HG02610 (cell line): ENCODE data around the gene ADAD1.

Experiments used
- ATAC-seq: cut with Tn5 transposase; IDR thresholded peaks from one replicate; pipeline ENCODE4 v1.9.1; 2021; ENCODE audit warnings: mild to moderate bottlenecking, moderate library complexity; ENCODE audit not compliant: unreplicated experiment

ADAD1 gene

GRCh38 chr4:122453384-122453995 lies 74.7 kb downstream of the ADAD1 start:
- ATAC-seq: no peak

GRCh38 chr4:122456231-122457116 lies 77.7 kb downstream of the ADAD1 start, which contains the start of gene IL2:
TSS of gene IL2 (minus strand) at chr4:122456725. CDS start at chr4:122456440, 285 bp downstream.
- no peak for ATAC-seq

DNA sequence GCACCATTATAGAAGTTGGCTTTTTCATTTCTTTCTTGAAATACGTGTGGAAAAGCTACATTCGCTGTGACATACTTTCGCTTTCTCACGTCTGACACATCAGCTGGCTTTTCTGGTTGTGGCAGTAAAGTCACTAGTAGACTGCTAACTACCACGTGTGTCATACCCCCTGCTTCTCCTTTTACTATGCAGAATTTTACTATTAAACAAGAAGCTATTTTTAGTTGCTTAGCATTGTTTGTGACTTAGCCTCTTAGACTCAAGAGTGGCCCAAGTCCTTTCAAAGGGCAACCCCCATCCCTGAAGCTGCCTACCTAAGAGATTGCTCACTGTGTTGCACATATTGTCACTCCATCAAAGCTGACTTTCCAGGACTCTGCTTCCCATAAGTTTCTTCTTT lies 79.8 kb downstream of the ADAD1 start:
- ATAC-seq: peak; percentile 65

- no peak for ATAC-seq
Measured at GRCh38 chr4:122469457-122469856, 90.6 kb downstream of the ADAD1 start.

DNA sequence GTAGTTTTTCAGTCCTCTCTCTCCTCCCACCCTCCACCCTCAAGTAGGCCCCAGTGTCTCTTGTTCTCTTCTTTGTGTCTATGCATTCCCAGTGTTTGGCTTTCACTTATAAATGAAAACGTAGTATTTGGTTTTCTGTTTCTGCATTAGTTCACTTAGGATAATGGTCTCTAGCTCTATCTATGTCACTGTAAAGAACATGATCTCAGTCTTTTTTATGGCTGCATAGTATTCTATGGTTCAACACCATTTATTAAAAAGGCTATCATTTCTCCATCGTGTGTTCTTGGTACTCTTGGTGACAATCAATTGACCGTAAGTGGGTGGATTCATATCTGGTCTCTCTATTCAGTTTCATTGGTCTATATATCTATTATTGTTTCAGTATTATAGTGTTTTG lies 96.4 kb downstream of the ADAD1 start:
- no peak for ATAC-seq

- ATAC-seq: no peak
Measured at GRCh38 chr4:122476126-122476525, 97.3 kb downstream of the ADAD1 start.

DNA sequence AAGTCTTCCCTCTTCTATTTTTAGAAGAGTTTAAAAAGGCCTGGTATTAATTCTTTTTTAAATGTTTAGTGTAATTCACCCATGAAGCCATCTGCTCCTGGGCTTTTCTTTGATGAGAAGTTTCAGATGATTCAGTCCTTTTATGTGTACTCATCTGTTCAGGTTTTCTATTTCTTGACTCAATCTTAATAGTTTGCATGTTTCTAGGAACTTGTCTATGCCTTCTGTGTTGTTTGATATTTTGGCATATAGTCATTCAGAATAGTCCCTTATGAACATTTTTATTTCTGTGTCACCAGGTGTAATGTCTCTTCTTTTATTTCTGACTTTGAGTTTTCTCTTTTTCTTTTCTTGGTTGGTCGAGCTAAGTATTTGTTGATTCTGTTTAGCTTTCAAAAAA lies 97.9 kb downstream of the ADAD1 start:
- ATAC-seq: no peak
